Muscle of leg (tissue), 11 donors: ENCODE data around the gene THRB. TPM values are rescaled to one million over a fixed set of nuclear protein-coding genes. Genes with fewer than 3 reads are reported as not detected.

ENCODE experiments used
- DNase-seq: peaks from one replicate; pipeline ENCODE4 v3.0.0; 2013
- H3K27ac ChIP-seq: one replicate; pipeline ENCODE4 v1.5.1; 2013; ENCODE audit warnings: mild to moderate bottlenecking, low read length, control low read depth
- H3K27me3 ChIP-seq: one replicate; pipeline ENCODE4 v1.6.1; 2013; ENCODE audit warnings: low read length; ENCODE audit not compliant: control insufficient read depth, insufficient read depth
- H3K36me3 ChIP-seq: one replicate; pipeline ENCODE4 v1.6.1; 2013; ENCODE audit warnings: low read length; ENCODE audit not compliant: control insufficient read depth, insufficient read depth
- H3K4me1 ChIP-seq: one replicate; pipeline ENCODE4 v1.6.1; 2013; ENCODE audit warnings: low read length; ENCODE audit not compliant: control insufficient read depth, insufficient read depth
- H3K4me3 ChIP-seq: one replicate; pipeline ENCODE4 v1.5.1; 2013; ENCODE audit warnings: low read length, control low read depth
- H3K9me3 ChIP-seq: replicated peaks from 2 replicates; pipeline ENCODE4 v1.6.1; 2013; ENCODE audit warnings: low read depth, low read length; ENCODE audit not compliant: control insufficient read depth
- WGBS: methylation state at CpG from one replicate; pipeline ENCODE4 v1.1.5; 2013; ENCODE audit warnings: missing lambda C conversion rate; ENCODE audit not compliant: insufficient coverage; 5-methylcytosine and 5-hydroxymethylcytosine counted together
- polyA plus RNA-seq, 8 donors: library from polyadenylated mRNA; unstranded; fragments of 120-200 nt; gene quantifications; one replicate each; pipeline versions ENCODE4 v1.2.1 to v1.2.3, GENCODE V29; 2013; ENCODE audit warnings: inconsistent platforms in 1 of 8, low replicate concordance in 1 of 8; ENCODE audit not compliant: insufficient read length in 8 of 8, insufficient read depth in 1 of 8
- total RNA-seq: library from RNA; stranded (reverse); fragments of 120-200 nt; gene quantifications from one replicate; pipeline ENCODE4 v1.2.4, GENCODE V29; 2013

THRB gene
- total and polyA plus RNA-seq, 9 donors, result 0.33 to 3.1 (median 1.7) TPM

GRCh38 chr3:24492971-24493551, 1.6 kb downstream of the THRB start:
- Histone ChIP-seq H3K9me3 (no peaks in the 10 kb centered on the region), H3K4me3 (no peak overlapping the region), H3K27me3 (peaks cover 36% of the 10 kb centered on the region), H3K36me3 (no peaks in the 10 kb centered on the region), H3K27ac (no peak overlapping the region), H3K4me1 (peaks cover 10% of the 10 kb centered on the region)
- WGBS, result no CpG with 5 or more reads among the region's 4 CpGs
- DNase-seq, result no peak

GRCh38 chr3:24490151-24490550, 4.5 kb downstream of the THRB start:
- DNase-seq, result no peak
- Histone ChIP-seq H3K4me1 (peaks cover 7% of the 10 kb centered on the region), H3K4me3 (no peak overlapping the region), H3K36me3 (no peaks in the 10 kb centered on the region), H3K9me3 (no peaks in the 10 kb centered on the region), H3K27ac (no peak overlapping the region), H3K27me3 (peaks cover 24% of the 10 kb centered on the region)
- no CpG with 5 or more reads among the region's 2 CpGs for WGBS

- no peaks in the 10 kb centered on the region for H3K36me3 ChIP-seq
- no peaks in the 10 kb centered on the region for H3K4me1 ChIP-seq
- H3K27ac ChIP-seq, result no peak overlapping the region
- no peak overlapping the region for H3K4me3 ChIP-seq
- H3K27me3 ChIP-seq, result peaks cover 10% of the 10 kb centered on the region
- H3K9me3 ChIP-seq, result no peaks in the 10 kb centered on the region
- DNase-seq, result no peak
Measured at GRCh38 chr3:24487325-24488262, 7.1 kb downstream of the THRB start.

GRCh38 chr3:24485511-24485910, 9.1 kb downstream of the THRB start:
- DNase-seq, result no peak
- H3K27ac ChIP-seq, result no peak overlapping the region

GRCh38 chr3:24483873-24484272, 10.8 kb downstream of the THRB start:
- Histone ChIP-seq H3K27ac (no peak overlapping the region), H3K9me3 (no peaks in the 10 kb centered on the region), H3K36me3 (no peaks in the 10 kb centered on the region), H3K4me3 (no peak overlapping the region), H3K4me1 (no peaks in the 10 kb centered on the region), H3K27me3 (no peaks in the 10 kb centered on the region)
- DNase-seq, result no peak
- WGBS, result 33% methylated on average over 1 of the region's 3 CpGs

More at GRCh38 chr3:24485511-24485910, 9.1 kb downstream of the THRB start:
- Histone ChIP-seq H3K9me3 (no peaks in the 10 kb centered on the region), H3K27me3 (no peaks in the 10 kb centered on the region), H3K4me3 (no peak overlapping the region), H3K4me1 (no peaks in the 10 kb centered on the region), H3K36me3 (no peaks in the 10 kb centered on the region)
- 92% methylated on average over 1 of the region's 1 CpG for WGBS

GRCh38 chr3:24482096-24482705, 12.4 kb downstream of the THRB start:
- Histone ChIP-seq H3K4me1 (no peaks in the 10 kb centered on the region), H3K4me3 (no peak overlapping the region), H3K9me3 (no peaks in the 10 kb centered on the region), H3K27ac (no peak overlapping the region), H3K36me3 (no peaks in the 10 kb centered on the region), H3K27me3 (no peaks in the 10 kb centered on the region)
- WGBS, result 88% methylated on average over 1 of the region's 3 CpGs
- no peak for DNase-seq

- no peaks in the 10 kb centered on the region for H3K27me3 ChIP-seq
- no peak for DNase-seq
- H3K36me3 ChIP-seq, result no peaks in the 10 kb centered on the region
- H3K9me3 ChIP-seq, result no peaks in the 10 kb centered on the region
- H3K27ac ChIP-seq, result no peak overlapping the region
- no peaks in the 10 kb centered on the region for H3K4me1 ChIP-seq
- WGBS, result no CpG with 5 or more reads among the region's 5 CpGs
- H3K4me3 ChIP-seq, result no peak overlapping the region
Measured at GRCh38 chr3:24481193-24481592, 13.5 kb downstream of the THRB start.

GRCh38 chr3:24480497-24480896, 14.2 kb downstream of the THRB start:
- H3K27ac ChIP-seq, result no peak overlapping the region
- H3K36me3 ChIP-seq, result no peaks in the 10 kb centered on the region
- no peaks in the 10 kb centered on the region for H3K4me1 ChIP-seq
- no peaks in the 10 kb centered on the region for H3K27me3 ChIP-seq
- H3K4me3 ChIP-seq, result no peak overlapping the region
- no peak for DNase-seq
- H3K9me3 ChIP-seq, result no peaks in the 10 kb centered on the region

- H3K27ac ChIP-seq, result no peak overlapping the region
- no peak overlapping the region for H3K4me3 ChIP-seq
- no peaks in the 10 kb centered on the region for H3K9me3 ChIP-seq
- H3K4me1 ChIP-seq, result no peaks in the 10 kb centered on the region
- H3K36me3 ChIP-seq, result no peaks in the 10 kb centered on the region
- DNase-seq, result no peak
- no peaks in the 10 kb centered on the region for H3K27me3 ChIP-seq
Measured at GRCh38 chr3:24479816-24480215, 14.8 kb downstream of the THRB start.

GRCh38 chr3:24476871-24477656, 17.6 kb downstream of the THRB start:
- DNase-seq, result no peak
- no peaks in the 10 kb centered on the region for H3K9me3 ChIP-seq
- no peaks in the 10 kb centered on the region for H3K4me1 ChIP-seq
- no peaks in the 10 kb centered on the region for H3K27me3 ChIP-seq
- H3K36me3 ChIP-seq, result no peaks in the 10 kb centered on the region
- H3K27ac ChIP-seq, result no peak overlapping the region
- no peak overlapping the region for H3K4me3 ChIP-seq
- WGBS, result no CpG with 5 or more reads among the region's 3 CpGs
